HG03066 (cell line): ENCODE results near the gene NOX3.

Experiments used
- ATAC-seq: cut with Tn5 transposase; IDR thresholded peaks from one replicate; pipeline ENCODE4 v1.9.1; 2021; ENCODE audit warnings: low read depth; ENCODE audit not compliant: unreplicated experiment

Gene NOX3

DNA sequence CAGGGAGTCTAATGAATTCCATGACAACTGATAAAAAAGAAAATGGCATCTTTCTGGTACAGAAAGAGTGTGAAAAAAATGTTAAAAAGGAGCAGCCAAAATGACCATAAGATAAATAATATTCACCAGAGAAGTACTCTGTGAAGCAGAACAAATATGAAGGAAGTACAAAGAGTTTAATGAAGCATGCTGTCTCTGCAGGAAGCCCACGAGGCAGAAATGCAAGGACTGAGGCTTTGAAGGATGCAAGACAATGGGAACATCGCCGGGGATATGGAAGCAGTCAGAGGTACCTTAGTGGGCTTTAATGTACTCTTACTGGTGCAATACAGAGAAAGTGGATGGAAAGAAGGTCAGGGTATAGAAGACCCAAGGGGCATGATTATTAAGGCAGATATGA, 50.7 kb downstream of the NOX3 start:
- no peak for ATAC-seq

DNA sequence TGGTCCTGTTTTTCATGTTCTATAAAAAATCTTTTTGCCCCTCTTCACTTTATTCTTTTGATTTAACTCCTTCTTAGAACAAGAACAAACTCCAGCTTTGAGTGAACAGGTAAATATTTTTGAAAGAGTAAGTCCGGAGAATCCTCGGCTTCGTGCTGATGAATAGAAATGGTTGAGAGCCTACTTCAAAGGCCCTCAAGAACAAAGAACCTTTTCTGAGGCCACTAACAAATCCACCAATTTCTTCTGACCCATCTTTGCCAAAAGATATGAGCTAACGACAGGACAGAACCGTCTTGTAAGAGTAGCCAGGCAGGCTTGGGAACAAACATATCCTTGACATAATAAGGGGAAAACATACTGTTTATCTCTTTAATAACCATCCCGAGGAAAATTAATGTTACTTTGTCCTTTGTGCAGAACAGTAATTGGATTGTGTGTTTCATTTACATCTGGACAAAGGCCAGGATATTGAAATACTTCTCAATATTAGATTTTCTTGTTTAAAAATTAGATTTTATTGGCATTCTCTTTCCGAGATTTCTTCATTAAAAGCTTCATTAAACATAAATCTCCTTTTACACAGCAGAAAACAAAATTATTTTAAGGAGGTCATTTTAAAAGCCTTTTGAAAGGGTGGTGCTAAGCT, 52.9 kb downstream of the NOX3 start:
- ATAC-seq, result no peak

DNA sequence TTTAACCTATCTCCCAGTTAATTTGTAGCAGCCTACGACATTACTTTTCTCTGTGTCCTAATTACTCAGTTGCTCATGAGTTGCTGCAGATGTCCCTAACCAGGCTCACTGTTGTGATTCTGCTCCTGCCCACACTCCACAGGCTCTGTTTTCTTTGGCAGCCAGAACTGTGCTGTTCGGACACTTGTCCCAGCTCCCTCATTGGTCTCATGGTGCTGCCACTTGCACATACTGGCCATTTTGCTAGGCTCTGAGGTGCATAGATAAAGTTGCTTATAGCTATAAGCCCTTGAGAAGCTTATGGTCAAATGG, 55.0 kb downstream of the NOX3 start:
- no peak for ATAC-seq

DNA sequence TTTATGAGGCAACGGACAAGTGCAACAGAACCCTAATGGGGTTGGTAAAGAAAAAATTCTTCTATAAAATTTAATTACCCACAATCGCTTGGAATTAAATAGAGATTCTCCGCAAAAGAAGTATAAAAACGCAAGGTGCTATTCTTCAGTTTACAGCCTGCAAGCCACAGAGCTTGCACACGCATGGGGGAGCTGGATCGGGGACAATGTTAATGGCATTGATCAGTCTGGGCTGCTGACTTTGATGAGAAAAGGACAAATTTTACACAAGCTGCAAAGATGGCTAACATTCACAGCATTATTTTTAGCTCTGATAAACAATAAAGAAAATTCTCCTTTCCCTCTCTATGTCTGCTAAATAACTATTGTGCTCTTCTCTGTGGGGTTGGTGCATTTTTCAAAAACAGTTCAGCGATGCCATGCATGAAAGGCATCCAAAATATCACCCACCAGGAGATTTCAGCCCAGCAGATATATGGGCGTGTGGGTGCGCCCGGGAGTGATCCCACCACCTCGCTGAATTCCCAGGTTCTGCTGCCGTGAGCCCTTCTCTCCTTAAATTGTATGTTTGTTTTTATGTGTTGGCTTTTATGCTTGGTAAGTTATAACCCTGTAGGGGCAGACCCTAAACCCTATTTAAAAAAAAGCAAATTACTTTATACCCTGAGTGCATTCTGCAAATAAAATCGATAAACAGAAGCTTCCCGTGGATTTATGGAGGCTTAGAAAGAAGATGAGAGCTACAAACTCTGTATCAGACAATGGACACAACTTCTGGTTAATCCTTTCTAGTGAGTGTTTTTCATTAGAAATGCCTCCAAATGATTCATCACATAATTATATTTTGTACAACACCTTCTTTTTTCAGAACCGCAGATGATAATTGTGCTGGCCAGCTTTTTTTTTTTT, 55.6 kb downstream of the NOX3 start:
- no peak for ATAC-seq

DNA sequence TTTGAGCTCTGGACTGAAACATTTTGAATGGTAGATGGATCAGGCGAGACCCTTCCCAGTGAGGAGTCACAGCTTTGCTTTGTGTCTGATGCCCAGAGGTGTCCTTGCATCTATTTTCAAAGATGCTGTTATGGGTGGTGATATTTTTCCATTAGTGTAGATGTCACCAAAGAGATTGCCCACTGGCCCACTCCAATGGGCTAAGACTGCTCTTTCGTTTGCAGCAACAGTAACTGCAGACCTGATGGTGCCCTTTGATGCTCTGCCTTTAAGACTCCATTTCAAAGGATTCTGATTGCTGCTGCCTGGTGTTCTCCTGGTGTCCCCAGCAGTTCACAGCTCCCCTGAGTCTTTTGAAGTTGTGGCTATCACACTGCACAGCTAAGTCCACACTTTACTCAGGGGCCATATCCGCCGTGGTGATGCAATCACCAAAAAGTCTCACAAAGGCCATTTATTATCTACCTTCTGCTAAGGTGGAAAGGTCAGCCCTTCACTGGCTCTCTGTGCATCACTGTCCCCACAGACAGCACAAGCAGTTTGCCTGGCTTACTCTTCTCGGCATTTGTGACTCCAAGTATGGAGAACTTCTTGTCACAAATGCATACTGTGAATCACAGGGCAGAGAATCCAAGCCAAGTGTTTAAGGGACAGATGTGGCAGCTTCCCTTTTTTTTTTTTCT, 56.4 kb downstream of the NOX3 start:
- no peak for ATAC-seq

DNA sequence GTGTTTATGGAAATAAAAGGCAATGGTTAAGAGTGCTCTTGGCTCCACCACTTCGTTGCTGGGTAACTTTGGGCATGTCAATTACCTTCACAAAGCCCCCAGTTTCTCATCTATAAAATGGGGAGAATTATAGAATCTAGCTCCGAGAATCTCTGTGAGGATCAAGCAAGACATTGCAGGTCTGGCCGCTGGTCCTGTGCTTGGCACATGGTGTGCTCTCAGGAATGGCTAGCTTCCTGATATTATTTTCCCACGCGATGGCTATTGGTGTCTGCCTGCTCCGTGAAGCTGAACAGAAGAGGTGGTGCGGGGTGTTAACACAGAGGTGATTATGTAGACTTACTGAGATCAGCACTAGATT, 57.0 kb downstream of the NOX3 start:
- no peak for ATAC-seq

DNA sequence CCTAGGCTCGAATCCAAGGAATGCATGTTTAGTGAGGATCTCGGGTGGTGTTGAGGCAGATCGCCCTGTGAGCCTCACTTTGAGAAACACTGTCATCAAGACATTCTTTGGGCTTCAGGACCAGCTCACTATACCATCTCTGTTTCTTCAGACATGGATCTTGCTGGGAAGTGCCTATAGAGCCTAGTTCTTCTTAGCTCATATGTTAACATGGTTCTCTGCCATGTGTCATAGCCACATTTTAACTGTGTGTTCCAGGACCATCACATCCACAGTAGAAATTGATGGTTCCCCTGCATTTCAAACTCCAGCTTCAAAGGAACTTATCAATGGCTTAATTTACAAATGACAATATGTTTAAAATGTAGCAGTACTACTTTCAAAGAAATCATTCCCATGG, 57.4 kb downstream of the NOX3 start:
- ATAC-seq, result no peak

DNA sequence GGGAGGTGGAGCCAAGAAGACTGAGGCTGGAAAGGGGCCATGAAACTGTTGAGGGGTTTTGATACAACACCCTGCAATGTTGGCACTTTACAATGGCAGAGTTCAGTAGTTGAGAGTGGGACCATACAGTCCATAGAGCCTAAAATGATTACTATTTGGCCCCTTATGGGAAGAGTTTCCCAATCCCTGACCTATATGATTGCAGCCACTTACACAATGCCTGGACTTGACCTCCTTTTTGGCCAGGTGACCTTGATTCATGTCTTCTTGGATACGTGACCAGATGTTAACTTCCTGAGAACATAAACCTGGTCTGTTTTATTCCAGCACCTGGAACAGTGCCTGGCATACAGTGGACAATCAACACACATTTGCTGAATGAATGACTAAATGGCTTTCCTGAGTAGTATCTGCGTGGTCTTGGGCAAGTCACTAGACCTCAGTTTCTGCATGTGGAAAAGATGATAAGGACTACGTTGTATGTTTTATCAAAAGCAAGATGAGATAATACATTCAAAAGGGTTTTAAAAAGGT, 58.4 kb downstream of the NOX3 start:
- ATAC-seq, result no peak

DNA sequence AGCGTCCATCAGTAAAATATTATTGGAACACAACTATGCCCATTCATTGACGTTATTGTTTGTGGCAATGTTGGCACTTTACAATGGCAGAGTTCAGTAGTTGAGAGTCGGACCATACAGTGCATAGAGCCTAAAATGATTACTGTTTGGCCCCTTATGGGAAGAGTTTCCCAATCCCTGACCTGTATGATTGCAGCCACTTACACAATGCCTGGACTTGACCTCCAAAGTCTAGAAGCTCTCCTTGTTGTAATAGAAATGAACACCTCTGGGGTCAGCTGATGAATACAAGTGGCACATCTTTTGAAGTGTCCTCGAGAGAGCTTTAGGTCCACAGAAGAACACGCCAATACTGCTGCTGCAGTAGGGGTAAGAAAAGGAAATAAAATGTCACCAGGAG, 59.0 kb downstream of the NOX3 start:
- ATAC-seq, result no peak

DNA sequence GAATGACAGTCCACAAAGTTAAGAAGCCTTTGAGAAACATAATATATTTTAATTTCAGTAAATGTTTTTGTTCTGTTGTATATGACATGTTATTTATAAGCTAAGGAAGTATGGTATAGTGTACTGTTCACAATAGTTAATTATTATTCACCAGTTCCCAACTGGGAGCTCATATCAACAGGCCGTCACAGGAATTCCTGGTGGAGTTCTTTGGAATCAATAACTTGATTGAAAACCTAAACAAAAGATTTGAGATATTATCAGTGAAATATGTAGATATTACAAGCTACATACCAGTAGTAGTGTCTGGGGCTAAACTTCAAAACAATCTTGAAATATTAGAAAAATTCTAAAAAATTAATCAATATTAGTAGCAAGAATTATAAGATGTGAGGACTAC, 60.3 kb downstream of the NOX3 start:
- ATAC-seq, result no peak

DNA sequence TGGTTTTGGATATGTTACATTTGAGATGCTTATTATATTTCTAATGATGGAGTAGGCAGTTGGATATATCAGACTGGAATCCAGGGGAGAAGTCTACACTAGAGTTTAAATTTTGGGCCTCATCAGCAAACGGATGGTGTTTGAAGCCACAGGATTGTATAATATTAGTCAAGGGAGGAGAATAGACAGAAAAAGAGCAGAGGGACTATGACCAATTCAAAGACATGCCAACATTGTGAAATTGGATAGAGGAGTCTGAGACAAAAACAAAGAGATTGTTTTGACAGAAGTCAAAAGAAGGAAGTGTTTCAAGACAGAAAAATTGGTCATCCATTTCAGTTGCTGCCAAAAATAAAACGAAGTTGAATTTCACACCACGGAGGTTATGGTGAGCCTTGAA, 66.5 kb downstream of the NOX3 start:
- ATAC-seq, result no peak

DNA sequence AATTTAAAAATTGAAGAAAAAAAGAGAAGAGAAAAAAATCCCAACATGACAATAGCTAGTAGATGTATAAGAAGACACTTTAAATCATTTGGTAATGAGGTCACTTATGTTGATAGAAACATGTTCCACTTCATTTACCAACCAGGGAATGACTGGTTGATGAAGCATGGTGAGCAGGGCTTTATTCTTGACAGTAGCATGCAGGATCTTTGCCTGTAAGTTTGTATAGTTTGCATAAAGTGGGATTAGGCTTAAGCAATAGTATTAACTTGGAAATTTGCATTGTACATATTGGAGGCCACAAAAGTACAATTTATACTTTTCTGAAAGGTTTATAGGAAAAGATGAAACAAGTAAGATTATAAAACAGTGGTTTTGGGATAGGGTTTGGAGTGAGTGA, 67.0 kb downstream of the NOX3 start:
- ATAC-seq, result no peak

DNA sequence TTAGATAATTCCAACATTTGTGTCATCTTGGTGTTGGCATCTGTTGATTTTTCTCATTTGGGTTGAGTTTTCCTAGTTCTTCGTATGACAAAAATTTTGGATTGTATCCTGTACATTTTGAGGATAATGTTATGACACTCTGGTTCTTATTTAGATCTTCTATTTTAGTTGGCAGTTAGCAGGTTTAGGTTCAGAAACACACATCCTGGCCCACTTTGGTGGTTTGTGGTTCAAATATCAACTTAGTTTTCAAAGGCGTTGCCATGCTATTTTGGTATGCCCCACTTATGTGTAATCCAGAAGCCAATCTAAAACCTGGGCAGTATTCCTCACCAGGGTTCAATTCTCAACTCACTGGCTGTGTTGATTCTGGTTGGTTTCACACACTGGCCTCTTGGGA, 68.2 kb downstream of the NOX3 start:
- no peak for ATAC-seq

DNA sequence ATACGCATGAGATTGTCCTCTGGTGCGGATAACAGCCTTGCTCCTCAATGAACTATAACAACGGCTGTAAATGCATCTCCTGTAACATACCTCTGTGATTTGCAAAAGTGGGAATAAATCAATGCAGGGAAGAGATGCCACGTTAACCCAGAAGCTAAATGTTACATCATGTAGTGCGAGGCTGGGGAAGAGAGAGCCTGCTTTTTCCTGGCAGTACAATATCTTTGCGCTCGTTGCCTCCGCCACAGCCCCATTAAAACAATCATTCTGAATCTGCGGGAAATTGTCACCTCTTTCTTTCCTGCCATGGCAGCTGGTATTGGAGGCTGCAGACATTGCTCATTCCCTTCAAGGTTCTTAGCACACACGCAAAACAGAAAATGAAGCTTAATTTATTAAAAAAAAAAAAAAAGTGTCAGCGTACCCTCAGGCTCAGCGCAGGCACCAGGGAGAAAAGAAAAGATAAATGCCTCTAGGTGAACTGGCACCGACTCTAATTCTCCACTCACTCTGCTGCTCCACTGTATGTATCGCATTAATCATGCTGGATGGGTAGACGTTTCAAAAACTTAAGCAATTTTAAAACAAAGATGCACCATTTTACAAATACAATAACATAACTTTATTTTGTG, 71.2 kb downstream of the NOX3 start:
- no peak for ATAC-seq

DNA sequence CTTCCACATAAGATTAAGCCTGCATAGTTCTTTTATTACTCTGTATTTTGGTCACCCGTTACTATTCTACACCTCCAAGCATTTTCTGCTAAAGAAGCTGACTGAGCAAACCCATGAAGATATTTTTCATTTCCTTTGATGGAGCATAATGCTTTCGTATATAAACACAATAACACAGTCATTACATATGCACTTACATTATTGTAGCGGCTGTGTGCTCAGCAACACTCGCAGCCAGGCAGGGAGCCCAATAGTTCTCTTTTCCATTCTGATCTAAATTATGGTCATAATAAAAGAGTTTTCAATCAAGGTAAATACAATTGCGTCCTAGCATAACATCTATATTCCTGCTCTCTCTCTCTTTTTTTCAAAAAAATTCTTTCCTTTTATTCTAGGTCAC, 71.7 kb downstream of the NOX3 start:
- no peak for ATAC-seq

DNA sequence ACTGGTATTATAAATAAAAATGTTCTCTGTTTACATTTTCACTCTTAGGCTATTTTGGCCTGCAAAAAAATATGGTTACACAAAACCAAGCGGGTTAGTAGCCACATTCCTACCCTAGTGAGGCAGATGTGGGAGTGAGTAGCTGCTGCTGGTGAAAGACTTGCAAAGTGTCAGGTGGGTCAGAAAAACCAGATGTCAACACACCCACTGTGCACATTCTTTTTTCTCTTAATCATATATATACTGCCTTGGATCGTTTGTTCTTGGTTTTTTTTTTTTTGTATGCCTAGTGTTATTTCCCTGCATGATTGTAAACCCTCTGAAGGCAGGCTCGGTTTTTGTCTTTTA, 73.3 kb downstream of the NOX3 start:
- no peak for ATAC-seq

DNA sequence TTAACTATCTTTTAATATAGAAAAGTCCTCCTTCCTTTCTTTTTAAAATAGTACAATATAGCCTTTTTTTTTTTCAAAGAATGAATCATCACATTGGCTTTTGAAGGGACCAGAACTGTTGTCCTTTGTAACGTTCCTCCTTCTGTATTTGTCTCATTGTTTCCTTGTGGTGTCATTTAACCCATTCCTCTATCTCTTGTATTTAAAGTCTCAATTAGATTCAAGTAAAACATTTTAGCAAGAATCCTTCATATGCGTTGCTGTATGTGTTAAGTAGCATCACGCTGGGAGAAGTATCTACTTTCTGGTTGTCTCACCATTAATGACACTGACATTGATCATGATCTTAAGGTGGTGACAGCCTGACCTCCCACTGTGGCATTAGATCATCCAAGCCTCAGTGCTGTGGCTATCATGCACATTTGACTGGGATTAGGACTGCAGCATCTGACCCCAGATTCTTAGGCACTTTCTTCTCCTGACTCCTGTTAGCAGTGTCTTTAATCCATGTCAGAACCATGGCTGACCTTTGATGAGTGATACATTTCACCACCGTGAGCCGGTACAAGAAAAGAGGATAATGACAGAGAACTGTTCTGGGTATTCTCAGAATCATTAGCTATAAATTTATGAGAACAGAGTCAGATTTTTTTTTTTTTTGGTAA, 73.8 kb downstream of the NOX3 start:
- ATAC-seq, result no peak

DNA sequence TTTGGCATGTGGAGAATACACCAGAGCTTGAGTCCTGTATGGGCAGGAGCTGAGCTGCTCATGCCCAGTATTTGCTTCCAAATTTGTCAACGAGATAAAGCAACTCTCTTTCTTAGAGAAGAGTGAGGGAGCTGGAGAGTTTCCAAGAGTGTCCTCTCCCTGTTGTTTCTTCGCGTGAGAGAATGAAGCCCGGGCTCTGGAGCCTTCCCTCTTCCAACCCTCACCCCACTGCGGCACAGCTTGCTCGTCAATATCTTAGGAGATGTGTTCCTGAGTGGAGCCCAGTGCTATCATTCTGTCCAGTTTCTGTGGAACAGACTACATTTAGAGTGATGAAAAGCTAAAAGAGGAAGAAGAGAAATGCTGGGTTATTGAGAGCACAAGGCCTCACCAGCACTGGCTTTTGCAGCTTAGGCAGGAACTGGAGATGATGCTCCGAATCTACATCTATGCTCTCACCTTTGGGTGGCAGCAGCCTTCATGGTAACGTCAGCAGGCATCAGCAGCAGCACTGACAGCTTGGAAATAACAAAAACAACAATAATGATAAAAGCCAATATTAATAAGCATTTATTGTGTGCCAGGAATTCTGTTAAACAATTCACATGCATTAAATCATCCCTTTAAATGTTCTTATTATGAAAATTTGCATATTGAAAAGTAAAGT, 74.8 kb downstream of the NOX3 start:
- no peak for ATAC-seq

DNA sequence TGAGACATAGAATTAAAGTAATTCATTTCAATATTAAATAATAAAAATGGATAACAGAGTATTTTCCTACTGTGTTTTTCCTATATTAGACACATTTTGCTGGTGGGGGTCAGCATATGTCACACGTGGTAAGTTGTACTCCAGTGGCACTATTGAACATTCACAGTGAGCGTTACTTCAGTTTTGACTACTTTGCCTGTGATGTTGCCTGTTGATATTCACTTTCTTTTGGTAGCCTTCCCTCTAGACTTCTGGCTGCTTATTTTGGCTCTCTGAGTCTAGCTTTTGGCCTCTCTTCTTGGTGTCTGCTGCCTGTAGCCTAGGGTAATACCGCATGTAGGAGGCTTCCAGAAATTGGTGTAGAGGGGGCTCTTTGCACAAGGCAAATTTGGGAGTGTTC, 76.9 kb downstream of the NOX3 start:
- ATAC-seq, result no peak

DNA sequence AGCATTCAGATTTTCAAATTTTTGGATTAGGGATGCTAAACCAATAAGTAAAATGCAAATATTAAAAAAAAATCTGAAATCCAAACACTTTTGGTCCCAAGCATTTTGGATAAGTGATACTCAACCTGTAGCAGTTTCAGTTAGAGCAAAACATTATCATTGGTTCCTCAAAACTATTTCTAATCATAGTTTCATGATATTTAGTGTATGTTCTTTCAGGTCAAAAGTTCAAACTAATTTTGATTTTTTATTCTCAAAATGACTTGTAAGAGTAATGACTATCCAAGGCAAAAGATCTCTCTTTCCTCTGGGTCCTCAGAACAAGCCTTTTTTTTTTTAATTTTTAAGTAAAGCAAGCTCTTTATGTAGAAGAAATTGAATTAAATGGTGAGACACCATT, 77.4 kb downstream of the NOX3 start:
- no peak for ATAC-seq
